Liver (tissue), 3 donors: ENCODE measurements around the gene AIPL1.

Experiments
- EGR1 ChIP-seq, 2 donors: IDR thresholded peaks; 2 replicates each; pipeline ENCODE4 v1.6.1; 2016 to 2018; ENCODE audit warnings: antibody characterized with exemption in 2 of 2, low read depth in 2 of 2
- FOXA1 ChIP-seq: IDR thresholded peaks from 2 replicates; pipeline ENCODE4 v1.6.1; 2016; ENCODE audit warnings: antibody characterized with exemption
- HNF4G ChIP-seq: IDR thresholded peaks from 2 replicates; pipeline ENCODE4 v1.6.1; 2016; ENCODE audit warnings: antibody characterized with exemption
- JUND ChIP-seq, 2 donors: IDR thresholded peaks; 2 replicates each; pipeline ENCODE4 v1.6.1; 2016; ENCODE audit warnings: antibody characterized with exemption in 2 of 2
- YY1 ChIP-seq: IDR thresholded peaks from 2 replicates; pipeline ENCODE4 v1.6.1; 2016; ENCODE audit warnings: antibody characterized with exemption, mild to moderate bottlenecking
- TF ChIP-seq, protein P1 (sequence below): fragments of 150-350 bp; IDR thresholded peaks from 2 replicates; pipeline ENCODE4 v1.5.1; 2017; ENCODE audit warnings: improper control_type of control experiment, low read depth, low read length; ENCODE audit not compliant: missing input control
- TF ChIP-seq, protein P2 (sequence below): IDR thresholded peaks from 2 replicates; pipeline ENCODE4 v1.6.1; 2016; ENCODE audit warnings: antibody characterized with exemption
- donor health status: healthy.
- donor health status: healthy.

DNA sequence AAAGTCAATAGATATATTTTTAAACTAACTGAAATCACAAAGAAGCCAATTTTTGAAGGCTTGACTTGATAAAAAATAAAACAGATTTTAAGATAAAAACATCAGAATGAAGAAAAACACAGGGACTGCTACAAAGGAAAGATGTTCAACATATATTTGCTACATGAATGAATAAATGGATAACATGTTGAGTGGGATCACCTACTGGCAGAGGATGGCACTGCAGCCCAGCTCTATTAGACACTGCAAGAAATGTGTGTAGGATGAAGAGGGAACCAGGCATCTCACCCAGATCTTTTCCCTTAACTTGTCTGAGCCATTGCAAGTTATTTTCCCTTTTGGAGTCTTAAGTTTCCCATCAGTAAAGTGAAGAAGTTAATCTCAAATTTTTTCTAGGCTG, 4.2 kb downstream of the AIPL1 start:
- no peak for TF ChIP-seq HNF4G
- TF ChIP-seq, protein P1, sequence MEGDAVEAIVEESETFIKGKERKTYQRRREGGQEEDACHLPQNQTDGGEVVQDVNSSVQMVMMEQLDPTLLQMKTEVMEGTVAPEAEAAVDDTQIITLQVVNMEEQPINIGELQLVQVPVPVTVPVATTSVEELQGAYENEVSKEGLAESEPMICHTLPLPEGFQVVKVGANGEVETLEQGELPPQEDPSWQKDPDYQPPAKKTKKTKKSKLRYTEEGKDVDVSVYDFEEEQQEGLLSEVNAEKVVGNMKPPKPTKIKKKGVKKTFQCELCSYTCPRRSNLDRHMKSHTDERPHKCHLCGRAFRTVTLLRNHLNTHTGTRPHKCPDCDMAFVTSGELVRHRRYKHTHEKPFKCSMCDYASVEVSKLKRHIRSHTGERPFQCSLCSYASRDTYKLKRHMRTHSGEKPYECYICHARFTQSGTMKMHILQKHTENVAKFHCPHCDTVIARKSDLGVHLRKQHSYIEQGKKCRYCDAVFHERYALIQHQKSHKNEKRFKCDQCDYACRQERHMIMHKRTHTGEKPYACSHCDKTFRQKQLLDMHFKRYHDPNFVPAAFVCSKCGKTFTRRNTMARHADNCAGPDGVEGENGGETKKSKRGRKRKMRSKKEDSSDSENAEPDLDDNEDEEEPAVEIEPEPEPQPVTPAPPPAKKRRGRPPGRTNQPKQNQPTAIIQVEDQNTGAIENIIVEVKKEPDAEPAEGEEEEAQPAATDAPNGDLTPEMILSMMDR = no peak
- TF ChIP-seq YY1 = no peak
- no peak for TF ChIP-seq FOXA1
- no peak for TF ChIP-seq JUND (IDR thresholded peaks at IDR 0.05)
- no peak for TF ChIP-seq EGR1 (IDR thresholded peaks at IDR 0.05; ENCODE audit: low read depth in 2 of 2)
- TF ChIP-seq, protein P2, sequence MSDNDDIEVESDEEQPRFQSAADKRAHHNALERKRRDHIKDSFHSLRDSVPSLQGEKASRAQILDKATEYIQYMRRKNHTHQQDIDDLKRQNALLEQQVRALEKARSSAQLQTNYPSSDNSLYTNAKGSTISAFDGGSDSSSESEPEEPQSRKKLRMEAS = no peak
